Measurements from ENCODE around the gene PIH1D1. TPM values are rescaled to one million over a fixed set of nuclear protein-coding genes. Genes with fewer than 3 reads are reported as not detected.

PIH1D1 gene
- total and polyA plus RNA-seq, 5 donors from 2014 or later, result 109 to 150 (median 124) TPM

GRCh38 chr19:49409441-49410029 is 42.1 kb downstream of the PIH1D1 start:
- Histone ChIP-seq H3K4me1 (ENCODE audit: control insufficient read depth, insufficient read depth, low read length, poor library complexity, severe bottlenecking) (peaks cover 39% of the 10 kb centered on the region), H3K9me3 (ENCODE audit: control insufficient read depth in 2 of 2, low read length in 2 of 2) (no peaks in the 10 kb centered on the region), H3K27ac (ENCODE audit: insufficient read depth, low read length, poor library complexity, severe bottlenecking) (no peak overlapping the region), H3K36me3 (ENCODE audit: control insufficient read depth, insufficient read depth, low read length) (no peaks in the 10 kb centered on the region), H3K27me3 (ENCODE audit: control insufficient read depth, insufficient read depth, low read length) (no peaks in the 10 kb centered on the region), H3K4me3 (ENCODE audit: low read depth, low read length) (peak overlapping the region; percentile 45)
- H3K9me3 Mint-ChIP-seq, result no peaks in the 10 kb centered on the region
- H3K27me3 Mint-ChIP-seq, result no peaks in the 10 kb centered on the region
- DNase-seq (peak in 1 of 3 donors; percentile 66), ATAC-seq (ENCODE audit: low read depth in 2 of 2) (peak in 1 of 2 donors; percentile 57)
- H3K27ac Mint-ChIP-seq, result peak overlapping the region; percentile 81 to 89 (median 88)
- peak overlapping the region; percentile 22 to 79 (median 30) for H3K4me3 Mint-ChIP-seq
- H3K4me1 Mint-ChIP-seq, result peaks cover 7 to 54% (median 40%) of the 10 kb centered on the region in 4 donors
- no peaks in the 10 kb centered on the region for H3K36me3 Mint-ChIP-seq

DNA sequence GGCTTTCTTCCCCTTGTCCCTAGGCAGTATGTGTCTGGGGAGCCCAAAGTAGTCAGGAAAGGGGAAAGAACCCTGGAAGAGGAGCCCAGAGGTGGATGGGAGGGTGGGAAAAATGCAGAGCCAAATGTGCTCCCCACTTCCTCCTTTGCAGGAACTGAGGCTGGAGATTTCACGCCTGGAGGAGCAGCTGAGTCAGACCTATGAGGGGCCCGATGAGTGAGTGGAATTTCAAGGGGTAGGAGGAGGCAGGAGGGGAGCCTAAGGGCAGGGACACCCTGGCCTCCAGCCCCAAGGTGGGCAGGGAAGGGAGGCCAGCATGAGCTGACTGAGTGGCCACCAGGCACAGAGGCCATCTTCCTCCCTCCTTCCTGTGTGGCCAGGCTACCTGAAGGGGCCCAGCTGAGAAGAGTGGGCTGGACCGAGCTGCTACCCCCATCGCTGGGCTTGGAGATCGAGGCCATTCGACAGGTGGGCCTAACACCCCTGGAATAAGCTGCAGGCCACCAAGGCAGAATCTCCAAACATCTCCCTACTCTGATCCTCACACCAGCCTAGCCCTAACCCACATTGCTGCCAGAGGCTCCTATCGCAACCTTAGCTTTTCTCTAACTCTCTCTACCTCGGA is 42.7 kb downstream of the PIH1D1 start:
- Histone ChIP-seq H3K4me1 (ENCODE audit: control insufficient read depth, insufficient read depth, low read length, poor library complexity, severe bottlenecking) (peaks cover 39% of the 10 kb centered on the region), H3K27ac (ENCODE audit: insufficient read depth, low read length, poor library complexity, severe bottlenecking) (peak overlapping the region; percentile 24), H3K36me3 (ENCODE audit: control insufficient read depth, insufficient read depth, low read length) (no peaks in the 10 kb centered on the region), H3K4me3 (ENCODE audit: low read depth, low read length) (peak overlapping the region; percentile 45), H3K9me3 (ENCODE audit: control insufficient read depth in 2 of 2, low read length in 2 of 2) (no peaks in the 10 kb centered on the region), H3K27me3 (ENCODE audit: control insufficient read depth, insufficient read depth, low read length) (no peaks in the 10 kb centered on the region)
- no peaks in the 10 kb centered on the region for H3K9me3 Mint-ChIP-seq
- H3K4me3 Mint-ChIP-seq, result peak overlapping the region in 3 of 4 donors; percentile 22 to 79 (median 34)
- peaks cover 7 to 54% (median 40%) of the 10 kb centered on the region in 4 donors for H3K4me1 Mint-ChIP-seq
- peak overlapping the region; percentile 81 to 89 (median 88) for H3K27ac Mint-ChIP-seq
- no peak for DNase-seq
- H3K27me3 Mint-ChIP-seq, result no peaks in the 10 kb centered on the region
- no peak for ATAC-seq (ENCODE audit: low read depth in 2 of 2)
- no peaks in the 10 kb centered on the region for H3K36me3 Mint-ChIP-seq

DNA sequence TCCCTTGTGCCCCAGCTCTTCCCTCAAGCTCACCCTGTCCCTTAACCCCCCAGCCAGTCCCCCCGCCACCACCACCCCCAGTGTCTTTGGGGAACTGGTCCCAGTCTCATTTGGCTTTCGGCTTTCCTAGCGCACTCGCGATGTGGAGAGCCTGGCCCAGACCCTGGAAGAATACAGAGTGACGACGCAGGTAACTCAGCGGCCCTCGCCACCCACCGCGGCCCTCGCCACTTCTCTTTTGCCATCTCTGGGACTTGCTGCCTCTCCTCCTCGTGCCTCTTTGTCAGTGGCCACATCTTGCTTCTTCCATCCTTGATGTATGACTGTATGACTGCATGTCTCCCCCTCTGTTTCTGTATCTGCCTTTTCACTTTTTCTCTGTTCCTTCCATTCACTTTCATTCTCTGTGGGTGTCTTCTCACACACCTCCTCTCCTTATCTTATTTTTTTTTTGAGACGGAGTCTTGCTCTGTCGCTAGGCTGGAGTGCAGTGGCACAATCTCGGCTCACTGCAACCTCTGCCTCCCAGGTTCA is 44.1 kb downstream of the PIH1D1 start:
- Mint-ChIP-seq H3K27ac (peak overlapping the region in 2 of 3 donors; percentile 73 to 79), H3K36me3 (no peaks in the 10 kb centered on the region), H3K4me1 (peaks cover 7 to 58% (median 40%) of the 10 kb centered on the region in 4 donors), H3K9me3 (no peaks in the 10 kb centered on the region), H3K4me3 (peak overlapping the region in 1 of 4 donors; percentile 38), H3K27me3 (no peaks in the 10 kb centered on the region)
- ATAC-seq (ENCODE audit: low read depth in 2 of 2) (no peak), DNase-seq (no peak)
- Histone ChIP-seq H3K36me3 (ENCODE audit: control insufficient read depth, insufficient read depth, low read length) (no peaks in the 10 kb centered on the region), H3K4me1 (ENCODE audit: control insufficient read depth, insufficient read depth, low read length, poor library complexity, severe bottlenecking) (peaks cover 39% of the 10 kb centered on the region), H3K9me3 (ENCODE audit: control insufficient read depth in 2 of 2, low read length in 2 of 2) (no peaks in the 10 kb centered on the region), H3K27ac (ENCODE audit: insufficient read depth, low read length, poor library complexity, severe bottlenecking) (no peak overlapping the region), H3K27me3 (ENCODE audit: control insufficient read depth, insufficient read depth, low read length) (no peaks in the 10 kb centered on the region), H3K4me3 (ENCODE audit: low read depth, low read length) (no peak overlapping the region)

GRCh38 chr19:49407079-49407478 is 44.5 kb downstream of the PIH1D1 start:
- DNase-seq (no peak), ATAC-seq (ENCODE audit: low read depth in 2 of 2) (no peak)
- no peaks in the 10 kb centered on the region for H3K36me3 Mint-ChIP-seq
- no peaks in the 10 kb centered on the region for H3K9me3 Mint-ChIP-seq
- Histone ChIP-seq H3K27ac (ENCODE audit: insufficient read depth, low read length, poor library complexity, severe bottlenecking) (no peak overlapping the region), H3K27me3 (ENCODE audit: control insufficient read depth, insufficient read depth, low read length) (no peaks in the 10 kb centered on the region), H3K4me1 (ENCODE audit: control insufficient read depth, insufficient read depth, low read length, poor library complexity, severe bottlenecking) (peaks cover 35% of the 10 kb centered on the region), H3K36me3 (ENCODE audit: control insufficient read depth, insufficient read depth, low read length) (no peaks in the 10 kb centered on the region), H3K4me3 (ENCODE audit: low read depth, low read length) (no peak overlapping the region), H3K9me3 (ENCODE audit: control insufficient read depth in 2 of 2, low read length in 2 of 2) (no peaks in the 10 kb centered on the region)
- H3K27me3 Mint-ChIP-seq, result no peaks in the 10 kb centered on the region
- no peak overlapping the region for H3K4me3 Mint-ChIP-seq
- peaks cover 7 to 55% (median 38%) of the 10 kb centered on the region in 4 donors for H3K4me1 Mint-ChIP-seq
- no peak overlapping the region for H3K27ac Mint-ChIP-seq

GRCh38 chr19:49403404-49404187 is 48.0 kb downstream of the PIH1D1 start:
- ATAC-seq (ENCODE audit: low read depth in 2 of 2) (no peak), DNase-seq (no peak)
- H3K9me3 ChIP-seq (ENCODE audit: control insufficient read depth in 2 of 2, low read length in 2 of 2), result no peaks in the 10 kb centered on the region
- no peaks in the 10 kb centered on the region for H3K27me3 ChIP-seq (ENCODE audit: control insufficient read depth, insufficient read depth, low read length)
- H3K9me3 Mint-ChIP-seq, result no peaks in the 10 kb centered on the region
- H3K36me3 Mint-ChIP-seq, result no peaks in the 10 kb centered on the region
- peaks cover 3% of the 10 kb centered on the region for H3K27me3 Mint-ChIP-seq
- peak overlapping the region in 1 of 4 donors; percentile 47 for H3K4me3 Mint-ChIP-seq
- H3K36me3 ChIP-seq (ENCODE audit: control insufficient read depth, insufficient read depth, low read length), result no peaks in the 10 kb centered on the region
- H3K4me1 ChIP-seq (ENCODE audit: control insufficient read depth, insufficient read depth, low read length, poor library complexity, severe bottlenecking), result peaks cover 8% of the 10 kb centered on the region
- H3K4me1 Mint-ChIP-seq, result peaks cover 0 to 26% (median 15%) of the 10 kb centered on the region in 4 donors
- H3K27ac ChIP-seq (ENCODE audit: insufficient read depth, low read length, poor library complexity, severe bottlenecking), result no peak overlapping the region
- H3K4me3 ChIP-seq (ENCODE audit: low read depth, low read length), result no peak overlapping the region
- H3K27ac Mint-ChIP-seq, result no peak overlapping the region

DNA sequence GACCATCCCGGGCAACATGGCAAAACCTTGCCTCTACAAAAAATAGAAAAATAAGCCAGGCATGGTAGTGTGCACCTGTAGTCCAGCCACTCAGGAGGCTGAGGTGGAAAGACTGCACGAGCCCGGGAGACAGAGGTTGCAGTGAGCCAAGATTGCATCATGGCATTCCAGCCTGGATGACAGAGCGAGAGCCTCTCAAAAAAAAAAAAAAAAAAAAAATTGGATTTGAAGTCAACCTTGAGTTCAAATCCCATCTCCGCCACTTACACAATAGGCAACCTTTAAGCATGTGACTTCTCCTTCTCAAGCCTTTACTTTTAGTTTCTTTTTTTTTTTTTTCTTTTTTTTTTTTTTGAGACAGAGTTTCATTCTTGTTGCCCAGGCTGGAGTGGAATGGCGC is 51.6 kb downstream of the PIH1D1 start:
- no peak for DNase-seq
- no peak for ATAC-seq (ENCODE audit: low read depth in 2 of 2)
- Mint-ChIP-seq H3K27ac (no peak overlapping the region), H3K36me3 (no peaks in the 10 kb centered on the region), H3K4me1 (peaks cover 0 to 13% (median 9%) of the 10 kb centered on the region in 4 donors), H3K4me3 (no peak overlapping the region), H3K27me3 (peaks cover 7% of the 10 kb centered on the region), H3K9me3 (no peaks in the 10 kb centered on the region)
- Histone ChIP-seq H3K27ac (ENCODE audit: insufficient read depth, low read length, poor library complexity, severe bottlenecking) (no peak overlapping the region), H3K27me3 (ENCODE audit: control insufficient read depth, insufficient read depth, low read length) (no peaks in the 10 kb centered on the region), H3K36me3 (ENCODE audit: control insufficient read depth, insufficient read depth, low read length) (no peaks in the 10 kb centered on the region), H3K4me1 (ENCODE audit: control insufficient read depth, insufficient read depth, low read length, poor library complexity, severe bottlenecking) (no peaks in the 10 kb centered on the region), H3K9me3 (ENCODE audit: control insufficient read depth in 2 of 2, low read length in 2 of 2) (no peaks in the 10 kb centered on the region), H3K4me3 (ENCODE audit: low read depth, low read length) (no peak overlapping the region)

DNA sequence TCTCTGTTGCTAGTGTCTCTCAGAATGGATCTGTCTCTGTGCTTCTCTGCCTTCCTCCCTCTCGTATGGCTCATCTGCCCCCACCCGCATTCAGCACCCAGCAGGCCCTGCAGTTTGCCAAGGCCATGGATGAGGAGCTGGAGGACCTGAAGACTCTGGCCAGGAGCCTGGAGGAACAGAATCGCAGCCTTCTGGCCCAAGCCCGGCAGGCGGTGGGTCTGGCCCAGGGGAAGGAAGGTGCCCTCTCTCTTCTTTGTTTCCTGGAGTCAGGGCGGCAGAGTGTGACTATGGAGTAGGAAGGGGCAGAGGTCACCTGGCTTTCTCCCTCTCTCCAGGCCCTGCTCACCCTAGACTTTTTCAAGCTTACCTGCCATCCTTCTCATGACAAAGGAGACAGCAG is 52.7 kb downstream of the PIH1D1 start:
- H3K4me3 ChIP-seq (ENCODE audit: low read depth, low read length), result no peak overlapping the region

More for the DNA sequence above, 52.7 kb downstream of the PIH1D1 start:
- DNase-seq (no peak), ATAC-seq (ENCODE audit: low read depth in 2 of 2) (no peak)
- Mint-ChIP-seq H3K36me3 (no peaks in the 10 kb centered on the region), H3K4me3 (no peak overlapping the region), H3K4me1 (peaks cover 0 to 13% (median 7%) of the 10 kb centered on the region in 4 donors), H3K27me3 (peaks cover 7% of the 10 kb centered on the region), H3K27ac (peak overlapping the region in 2 of 3 donors; percentile 42 to 51), H3K9me3 (no peaks in the 10 kb centered on the region)
- Histone ChIP-seq H3K36me3 (ENCODE audit: control insufficient read depth, insufficient read depth, low read length) (no peaks in the 10 kb centered on the region), H3K9me3 (ENCODE audit: control insufficient read depth in 2 of 2, low read length in 2 of 2) (no peaks in the 10 kb centered on the region), H3K27ac (ENCODE audit: insufficient read depth, low read length, poor library complexity, severe bottlenecking) (no peak overlapping the region), H3K4me1 (ENCODE audit: control insufficient read depth, insufficient read depth, low read length, poor library complexity, severe bottlenecking) (no peaks in the 10 kb centered on the region), H3K27me3 (ENCODE audit: control insufficient read depth, insufficient read depth, low read length) (no peaks in the 10 kb centered on the region)
